Measurements from ENCODE around the gene LILRB5. TPM values are rescaled to one million over a fixed set of nuclear protein-coding genes. Genes with fewer than 3 reads are reported as not detected.
"Not testable (repeated sequence)": the region's sequence is repeated elsewhere in the genome, so short reads cannot be mapped to it uniquely, and the experiment has no call there.

LILRB5 gene
- total RNA-seq, 1 donor from 2014 or later, result 38.2 TPM

DNA sequence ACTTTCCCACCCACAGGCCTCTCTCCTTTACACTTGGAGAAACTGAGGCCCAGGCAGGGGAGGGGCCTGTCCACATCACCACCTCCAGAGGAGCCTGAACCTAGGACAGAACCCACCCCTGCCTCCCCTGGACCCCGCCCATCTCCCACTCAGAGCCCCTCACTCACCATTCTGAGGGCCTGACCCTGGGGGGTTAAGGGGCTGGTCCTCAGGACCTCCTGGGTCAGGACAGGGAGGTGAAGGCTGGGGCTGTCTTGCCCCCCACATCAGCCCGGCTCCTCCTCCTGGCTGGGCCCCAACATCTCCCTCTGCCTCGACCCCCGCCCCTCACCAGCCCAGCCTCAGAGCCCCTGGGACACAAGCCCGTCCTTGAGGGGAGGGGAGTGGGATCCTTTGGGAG, 37.4 kb downstream of the LILRB5 start:
- DNase-seq (ENCODE audit: low spot score in 2 of 2); H3K4me1 ChIP-seq; intact Hi-C loops (cut with DNase I); H3K27ac ChIP-seq; H3K4me3 ChIP-seq; H3K9me3 ChIP-seq; H3K27me3 ChIP-seq: not testable (repeated sequence)
- H3K36me3 ChIP-seq, result peaks cover 0 to 23% of the 10 kb centered on the region in 2 donors

DNA sequence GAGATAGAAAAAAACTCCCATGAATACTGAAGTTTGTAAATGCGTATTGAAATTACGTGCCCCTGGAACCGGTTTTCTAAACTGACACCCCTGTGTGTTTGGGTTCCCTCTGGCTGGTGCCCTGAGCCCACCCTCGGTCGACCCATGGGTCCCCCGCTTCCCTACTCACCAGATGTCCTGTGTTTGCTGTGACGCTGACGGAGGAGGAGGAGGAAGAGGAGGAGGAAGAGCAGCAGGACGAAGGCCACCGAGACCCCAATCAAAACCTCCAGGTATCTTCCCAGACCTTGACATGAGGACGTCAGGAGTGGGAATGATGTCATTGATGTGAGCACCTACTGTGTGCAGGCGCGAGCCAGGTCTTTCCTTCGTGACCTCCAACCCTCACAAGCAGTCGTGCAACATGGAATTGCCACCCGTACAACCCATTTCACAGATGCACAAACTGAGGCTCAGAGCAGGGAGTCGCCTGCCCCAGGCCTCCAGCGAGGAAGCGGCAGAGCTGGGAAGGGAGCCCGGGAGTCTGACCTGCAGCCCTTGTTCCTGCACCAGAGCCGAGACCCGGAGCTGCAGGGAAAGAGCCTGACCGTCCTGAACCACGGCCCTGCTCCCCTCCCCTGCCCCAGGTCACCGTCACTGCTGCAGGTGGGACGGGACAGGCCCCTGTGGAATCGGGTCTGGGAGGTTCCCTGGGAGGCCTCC, 38.0 kb downstream of the LILRB5 start:
- H3K27me3 ChIP-seq, result no peaks in the 10 kb centered on the region
- no peaks in the 10 kb centered on the region for H3K9me3 ChIP-seq
- no peak overlapping the region for H3K4me3 ChIP-seq
- no peak for DNase-seq (ENCODE audit: low spot score in 2 of 2)
- intact Hi-C loops (cut with DNase I), result no loop called here
- no peak for TF ChIP-seq CTCF (IDR thresholded peaks at IDR 0.05)
- no peak overlapping the region for H3K27ac ChIP-seq
- H3K4me1 ChIP-seq, result no peaks in the 10 kb centered on the region
- H3K36me3 ChIP-seq, result peaks cover 0 to 23% of the 10 kb centered on the region in 2 donors

GRCh38 chr19:54218259-54218658, 38.8 kb downstream of the LILRB5 start:
- TF ChIP-seq CTCF (IDR thresholded peaks at IDR 0.05), result no peak
- H3K36me3 ChIP-seq, result peaks cover 0 to 23% of the 10 kb centered on the region in 2 donors
- intact Hi-C loops (cut with DNase I), result no loop called here
- no peak for DNase-seq (ENCODE audit: low spot score in 2 of 2)
- no peak overlapping the region for H3K27ac ChIP-seq
- no peaks in the 10 kb centered on the region for H3K9me3 ChIP-seq
- no peaks in the 10 kb centered on the region for H3K27me3 ChIP-seq
- no peaks in the 10 kb centered on the region for H3K4me1 ChIP-seq
- no peak overlapping the region for H3K4me3 ChIP-seq

- H3K36me3 ChIP-seq, result peaks cover 0 to 23% of the 10 kb centered on the region in 2 donors
- H3K27ac ChIP-seq; H3K4me3 ChIP-seq; H3K9me3 ChIP-seq; intact Hi-C loops (cut with DNase I); DNase-seq (ENCODE audit: low spot score in 2 of 2); H3K4me1 ChIP-seq; H3K27me3 ChIP-seq: not testable (repeated sequence)
Observed at GRCh38 chr19:54217517-54218247, 39.4 kb downstream of the LILRB5 start.

GRCh38 chr19:54216869-54217268, 40.2 kb downstream of the LILRB5 start:
- TF ChIP-seq CTCF (IDR thresholded peaks at IDR 0.05), result no peak
- peaks cover 0 to 23% of the 10 kb centered on the region in 2 donors for H3K36me3 ChIP-seq
- H3K27ac ChIP-seq, result no peak overlapping the region
- intact Hi-C loops (cut with DNase I), result no loop called here
- H3K4me1 ChIP-seq, result no peaks in the 10 kb centered on the region
- no peaks in the 10 kb centered on the region for H3K9me3 ChIP-seq
- no peak for DNase-seq (ENCODE audit: low spot score in 2 of 2)
- H3K27me3 ChIP-seq, result no peaks in the 10 kb centered on the region
- no peak overlapping the region for H3K4me3 ChIP-seq

GRCh38 chr19:54214734-54215133, 42.3 kb downstream of the LILRB5 start:
- H3K4me3 ChIP-seq; intact Hi-C loops (cut with DNase I); DNase-seq (ENCODE audit: low spot score in 2 of 2): not testable (repeated sequence)

DNA sequence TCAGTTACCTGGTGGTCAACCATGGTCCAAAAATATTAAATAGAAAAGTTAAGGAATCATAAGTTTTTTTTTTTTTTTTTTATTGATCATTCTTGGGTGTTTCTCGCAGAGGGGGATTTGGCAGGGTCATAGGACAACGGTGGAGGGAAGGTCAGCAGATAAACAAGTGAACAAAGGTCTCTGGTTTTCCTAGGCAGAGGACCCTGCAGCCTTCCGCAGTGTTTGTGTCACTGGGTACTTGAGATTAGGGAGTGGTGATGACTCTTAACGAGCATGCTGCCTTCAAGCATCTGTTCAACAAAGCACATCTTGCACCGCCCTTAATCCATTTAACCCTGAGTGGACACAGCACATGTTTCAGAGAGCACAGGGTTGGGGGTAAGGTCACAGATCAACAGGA, 42.9 kb downstream of the LILRB5 start:
- DNase-seq (ENCODE audit: low spot score in 2 of 2); intact Hi-C loops (cut with DNase I); H3K27me3 ChIP-seq; H3K9me3 ChIP-seq; H3K4me1 ChIP-seq; H3K27ac ChIP-seq; H3K4me3 ChIP-seq: not testable (repeated sequence)
- H3K36me3 ChIP-seq, result peaks cover 0 to 20% of the 10 kb centered on the region in 2 donors

More at GRCh38 chr19:54214734-54215133, 42.3 kb downstream of the LILRB5 start:
- H3K4me1 ChIP-seq, H3K27me3 ChIP-seq, H3K9me3 ChIP-seq, H3K27ac ChIP-seq: not testable (repeated sequence)
- peaks cover 0 to 23% of the 10 kb centered on the region in 2 donors for H3K36me3 ChIP-seq
